HG03439 (cell line): ENCODE data around the gene GSTT2.
"Not testable (repeated sequence)": the region's sequence is repeated elsewhere in the genome, so short reads cannot be mapped to it uniquely, and the experiment has no call there.

Experiments
- ATAC-seq: cut with Tn5 transposase; IDR thresholded peaks from one replicate; pipeline ENCODE4 v1.9.1; 2021; ENCODE audit warnings: mild to moderate bottlenecking, moderate library complexity; ENCODE audit not compliant: unreplicated experiment

GSTT2 gene

DNA sequence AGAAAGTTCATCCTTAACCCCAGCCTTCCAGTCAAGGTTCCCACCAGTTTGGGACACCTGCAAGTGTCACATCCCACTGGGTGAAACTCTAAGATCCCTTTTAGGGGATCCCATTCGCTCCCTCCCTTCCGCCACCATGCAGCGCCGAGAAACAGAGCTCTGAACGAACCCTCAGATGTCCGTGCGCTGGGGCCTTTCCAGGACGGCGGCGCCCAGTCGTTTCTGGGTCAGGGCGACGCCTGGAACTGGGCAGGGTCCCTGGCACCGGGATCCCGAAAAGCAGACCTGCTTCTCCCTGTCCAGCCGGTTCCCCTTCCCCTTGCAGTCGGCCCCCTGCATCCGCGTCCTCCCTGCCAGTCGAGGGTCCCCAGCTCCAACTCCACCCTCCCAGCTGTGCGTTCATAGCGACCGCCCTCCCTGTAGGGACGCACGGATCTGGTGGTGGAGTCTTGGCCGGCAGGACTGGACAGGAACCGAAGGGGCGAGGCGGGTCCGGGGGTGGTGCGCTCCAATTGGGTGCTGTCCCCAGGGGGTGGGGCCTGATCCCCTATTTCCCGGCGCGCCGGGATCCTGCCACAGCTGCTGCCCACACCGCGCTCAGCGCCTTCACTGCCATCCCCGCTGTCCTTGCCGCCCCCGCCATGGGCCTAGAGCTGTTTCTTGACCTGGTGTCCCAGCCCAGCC lies at the start of gene GSTT2:
Gene GSTT2, plus strand, starts transcription at position 578 of the 684 bp plus-strand sequence.
- not testable (repeated sequence) for ATAC-seq

DNA sequence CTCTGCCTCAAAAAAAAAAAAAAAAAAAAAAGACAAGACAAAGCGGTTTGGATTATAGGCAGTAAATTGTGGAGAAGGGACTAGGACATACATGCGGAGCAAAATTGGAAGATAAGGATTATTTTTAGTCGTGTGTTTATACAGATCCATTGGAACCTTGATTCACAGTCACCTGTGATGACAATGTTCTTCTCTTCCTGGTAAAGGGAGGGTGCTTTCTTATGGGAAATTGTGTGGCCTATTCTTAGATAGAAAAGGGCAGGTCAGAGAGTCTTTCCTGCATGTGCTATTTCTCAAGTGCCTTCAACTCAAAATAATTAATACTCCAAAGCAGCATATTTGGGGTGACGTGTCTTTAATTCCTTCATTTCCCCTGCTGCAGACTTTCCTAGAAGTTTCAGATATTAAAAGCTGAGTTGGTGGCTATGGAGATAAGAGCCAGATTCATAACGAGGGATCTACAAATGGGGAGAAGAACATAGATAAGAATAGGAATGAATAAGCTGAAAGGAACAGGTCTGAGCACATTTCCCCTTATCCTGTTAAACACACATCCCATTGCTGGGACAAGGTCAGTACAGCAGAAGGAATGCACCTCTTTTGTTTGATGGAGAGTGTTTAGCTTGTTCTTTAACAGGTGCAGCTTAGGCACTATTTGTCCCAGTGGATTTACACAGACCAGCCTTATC lies 41.5 kb upstream of the GSTT2 start:
- ATAC-seq = no peak

DNA sequence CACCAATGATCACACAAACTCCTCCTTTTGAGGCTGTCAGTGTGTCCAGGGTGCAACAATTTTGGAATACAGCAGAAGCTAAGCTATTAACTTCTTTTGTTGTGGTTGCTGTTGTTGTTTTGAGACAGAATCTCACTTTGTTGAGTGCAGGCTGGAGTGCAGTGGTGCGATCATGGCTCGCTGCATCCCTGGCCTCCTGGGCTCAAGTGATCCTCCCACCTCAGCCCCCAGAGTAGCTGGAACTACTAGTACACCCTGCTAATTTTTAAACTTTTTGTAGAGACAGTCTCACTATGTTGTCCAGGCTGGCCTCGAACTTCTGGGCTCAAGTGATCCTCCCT lies 40.9 kb upstream of the GSTT2 start:
- ATAC-seq = no peak

DNA sequence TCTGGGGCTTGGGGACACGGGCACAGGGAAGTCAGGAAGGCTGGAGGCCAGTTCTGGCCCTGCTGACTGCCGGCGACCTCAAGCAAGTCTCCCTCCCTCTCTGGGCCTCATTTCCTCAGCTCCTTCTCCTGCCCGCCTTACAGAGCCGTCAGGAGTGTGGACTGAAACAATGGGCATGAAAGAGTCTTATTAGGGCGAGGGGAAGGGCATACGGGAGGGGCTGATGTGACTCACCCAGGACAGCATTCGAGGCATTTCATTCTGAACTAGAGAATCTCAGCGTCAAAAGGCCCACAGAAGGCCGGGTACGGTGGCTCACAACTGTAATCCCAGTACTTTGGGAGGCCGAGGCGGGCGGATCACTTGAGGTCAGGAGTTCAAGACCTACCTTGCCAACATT lies 39.8 kb upstream of the GSTT2 start:
- not testable (repeated sequence) for ATAC-seq

DNA sequence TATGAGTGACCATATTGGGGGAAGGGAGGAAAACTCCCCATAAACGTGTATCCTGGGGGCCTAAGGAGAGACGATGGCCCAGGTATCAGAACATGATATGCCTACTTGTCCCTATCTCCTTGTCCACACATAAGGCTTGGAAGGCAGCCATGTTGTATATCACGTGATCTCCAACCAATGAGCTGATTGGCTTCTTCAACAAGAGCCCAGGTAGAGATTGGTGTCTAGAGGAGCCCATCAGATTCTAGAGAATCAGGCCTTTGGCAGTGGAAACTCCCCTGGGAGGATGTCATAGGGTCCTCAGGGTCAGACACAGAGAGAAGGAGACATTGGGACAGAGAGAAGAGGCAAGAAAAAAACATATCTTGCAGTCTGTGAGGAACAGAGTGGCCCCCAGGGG lies 32.5 kb upstream of the GSTT2 start:
- ATAC-seq = not testable (repeated sequence)

DNA sequence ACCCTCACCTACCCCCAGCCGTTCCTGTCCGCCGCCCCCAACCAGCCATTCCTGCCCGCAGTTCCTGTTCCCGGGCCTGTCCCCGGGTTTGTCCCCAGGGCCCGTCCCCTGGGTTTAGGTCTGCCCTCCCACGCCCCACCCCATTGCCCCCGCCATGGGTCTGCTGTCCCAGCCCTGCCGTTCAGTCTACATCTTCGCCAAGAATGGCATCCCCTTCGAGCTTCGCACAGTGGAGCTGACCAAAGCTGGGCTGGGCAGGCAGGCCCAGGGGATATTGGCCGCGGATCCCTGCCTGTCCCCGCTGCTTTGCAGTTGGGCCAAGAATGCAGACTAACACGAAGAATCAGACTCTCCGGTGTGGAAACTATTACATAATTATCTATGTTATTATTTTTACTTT lies 30.2 kb upstream of the GSTT2 start:
- ATAC-seq = not testable (repeated sequence)

DNA sequence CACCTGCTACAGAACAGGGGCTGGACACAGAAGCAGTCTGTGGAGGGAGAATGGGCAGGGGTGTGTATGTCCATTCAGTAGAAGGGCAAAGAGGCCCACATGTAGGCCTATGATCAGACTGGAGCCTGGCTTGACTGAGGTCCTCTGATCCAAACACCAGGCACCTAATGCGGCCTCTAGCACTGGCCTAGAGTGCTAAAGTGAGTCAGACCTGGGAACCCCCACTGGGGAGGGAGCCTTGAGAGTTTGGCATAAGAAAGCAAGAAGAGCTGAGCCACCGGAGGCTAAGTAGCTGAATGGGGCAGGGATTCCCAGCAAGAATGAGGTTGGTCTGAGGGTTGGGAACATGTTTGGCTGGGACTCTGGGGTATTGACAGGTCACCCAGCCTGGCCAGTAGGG lies 28.6 kb upstream of the GSTT2 start:
- ATAC-seq = not testable (repeated sequence)

DNA sequence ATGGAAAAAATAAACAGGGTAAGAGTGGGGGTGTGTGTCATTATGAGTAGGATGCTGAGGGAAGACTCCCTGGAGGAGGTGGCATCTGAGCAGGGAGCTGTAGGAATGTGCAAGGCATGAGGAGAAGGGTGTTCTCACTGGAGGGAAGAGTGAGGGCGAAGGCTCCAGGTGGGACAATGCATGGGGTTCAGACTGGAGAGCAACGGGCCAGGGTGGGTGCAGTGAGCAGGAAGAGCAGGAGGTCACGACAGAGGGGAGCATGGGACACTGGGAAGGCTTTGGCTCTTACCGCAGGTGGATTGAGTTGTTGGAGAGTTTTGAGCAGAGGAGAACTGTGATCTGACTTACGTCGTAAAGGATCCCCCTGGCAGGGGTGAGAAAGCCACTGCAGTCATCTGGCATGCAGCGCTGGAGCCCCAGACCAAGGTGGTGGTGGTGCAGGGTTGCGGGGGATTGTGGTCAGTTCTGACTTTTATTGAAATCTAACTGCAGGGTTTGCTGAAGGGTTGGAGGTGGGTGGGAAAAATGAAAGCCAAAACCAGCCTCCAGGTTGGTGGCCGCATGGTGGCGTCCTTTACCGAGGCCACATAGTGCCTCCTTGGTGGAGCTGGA lies 27.0 kb upstream of the GSTT2 start:
- ATAC-seq = not testable (repeated sequence)

DNA sequence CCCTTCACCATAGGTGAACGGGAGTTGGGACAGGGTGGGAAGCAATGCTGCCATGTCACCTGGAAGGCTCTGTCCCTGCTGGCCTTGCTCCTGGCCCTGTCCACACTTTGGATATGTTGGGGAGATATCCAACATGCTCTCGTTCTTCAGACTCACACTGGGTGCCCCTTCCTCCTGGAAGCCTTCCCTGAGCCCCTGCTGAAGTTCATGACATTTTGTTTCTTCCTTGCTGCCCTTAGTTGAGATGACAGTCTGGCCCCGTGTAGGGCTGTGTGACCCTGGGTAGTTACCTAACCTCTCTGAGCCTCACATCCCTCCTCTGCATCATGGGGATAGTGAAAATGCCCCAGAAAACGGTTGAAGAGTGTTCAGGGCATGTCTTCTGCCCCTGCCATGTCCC lies 26.4 kb upstream of the GSTT2 start:
- ATAC-seq = not testable (repeated sequence)

DNA sequence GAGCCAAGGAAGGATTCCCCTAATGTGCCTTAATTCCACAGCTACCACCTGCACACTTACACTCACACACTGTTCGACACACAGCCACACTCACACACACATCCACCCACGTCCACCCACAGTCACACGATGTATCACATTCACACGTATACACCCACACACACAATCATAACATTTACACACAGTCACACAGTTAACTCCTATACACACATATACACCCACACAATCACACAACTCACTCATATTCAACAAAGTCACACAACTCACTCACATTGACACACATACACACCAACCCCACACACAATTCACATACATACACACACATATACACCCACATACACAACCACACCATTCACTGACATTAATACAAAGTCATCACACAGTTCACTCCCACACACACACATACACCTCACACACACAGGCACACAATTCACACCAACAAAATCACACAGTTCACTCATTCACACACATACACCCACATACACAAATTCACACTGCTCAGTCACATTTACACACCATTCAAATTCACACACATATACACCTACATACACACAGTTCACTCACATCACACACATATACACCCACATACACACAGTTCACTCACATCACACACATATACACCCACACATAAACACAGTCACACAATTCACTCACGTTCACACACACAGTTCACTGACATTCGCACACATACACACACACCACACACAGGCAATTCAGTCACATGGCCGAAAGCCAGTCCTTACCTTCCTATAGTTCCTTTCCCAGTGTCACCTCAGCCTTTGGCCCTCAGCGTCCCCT lies 25.5 kb upstream of the GSTT2 start:
- not testable (repeated sequence) for ATAC-seq

DNA sequence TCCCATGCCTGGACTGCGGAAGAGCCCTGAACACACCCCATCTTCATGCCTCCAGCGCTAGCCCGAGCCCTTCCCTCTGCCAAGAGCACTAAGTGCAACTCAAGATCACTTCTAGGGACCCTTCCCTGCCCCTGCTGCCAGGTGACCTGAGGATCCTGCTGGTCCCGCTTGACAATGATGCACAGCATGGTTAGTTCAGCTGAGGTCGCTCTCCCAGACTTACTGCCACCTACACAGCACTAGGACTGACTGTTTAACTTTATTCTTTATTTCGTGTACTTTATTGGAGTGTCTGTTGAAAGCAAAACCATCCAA lies 25.0 kb upstream of the GSTT2 start:
- ATAC-seq = not testable (repeated sequence)

DNA sequence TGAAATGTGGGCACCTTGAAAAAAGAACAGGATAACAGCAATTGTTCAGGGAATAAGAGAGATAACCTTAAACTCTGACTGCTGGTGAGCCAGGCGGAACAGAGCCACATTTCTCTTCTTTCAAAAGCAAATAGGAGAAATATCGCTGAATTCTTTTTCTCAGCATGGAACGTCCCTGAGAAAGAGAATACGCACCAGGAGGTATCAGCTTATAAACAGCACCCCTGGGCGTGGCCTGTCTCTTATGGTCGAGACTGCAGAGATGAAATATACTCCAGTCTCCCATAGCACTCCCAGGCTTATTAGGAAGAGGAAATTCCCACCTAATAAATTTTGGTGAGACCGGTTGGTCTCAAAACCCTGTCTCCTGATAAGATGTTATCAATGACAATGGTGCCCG lies 24.0 kb upstream of the GSTT2 start:
- not testable (repeated sequence) for ATAC-seq

DNA sequence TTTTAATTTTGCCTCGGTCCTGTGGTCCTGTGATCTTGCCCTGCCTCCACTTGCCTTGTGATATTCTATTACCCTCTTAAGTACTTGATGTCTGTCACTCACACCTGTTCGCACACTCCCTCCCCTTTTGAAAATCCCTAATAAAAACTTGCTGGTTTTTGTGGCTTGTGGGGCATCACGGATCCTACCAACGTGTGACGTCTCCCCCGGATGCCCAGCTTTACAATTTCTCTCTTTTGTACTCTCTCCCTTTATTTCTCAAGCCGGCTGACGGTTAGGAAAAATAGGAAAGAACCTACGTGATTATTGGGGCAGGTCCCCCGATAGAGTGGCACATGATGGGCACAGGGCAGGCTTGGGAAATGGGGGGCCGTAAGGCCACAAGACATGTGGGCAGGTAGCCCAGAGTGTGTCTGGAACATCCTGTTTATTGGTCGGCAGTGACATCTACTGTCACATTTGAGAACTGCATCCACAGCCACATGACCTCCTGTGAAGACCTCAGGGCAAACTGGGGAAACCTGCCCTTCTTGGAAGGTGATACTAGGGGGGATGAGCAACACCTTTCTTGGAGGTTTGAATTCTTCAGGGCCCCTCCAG lies 23.5 kb upstream of the GSTT2 start:
- ATAC-seq = peak; percentile 59

DNA sequence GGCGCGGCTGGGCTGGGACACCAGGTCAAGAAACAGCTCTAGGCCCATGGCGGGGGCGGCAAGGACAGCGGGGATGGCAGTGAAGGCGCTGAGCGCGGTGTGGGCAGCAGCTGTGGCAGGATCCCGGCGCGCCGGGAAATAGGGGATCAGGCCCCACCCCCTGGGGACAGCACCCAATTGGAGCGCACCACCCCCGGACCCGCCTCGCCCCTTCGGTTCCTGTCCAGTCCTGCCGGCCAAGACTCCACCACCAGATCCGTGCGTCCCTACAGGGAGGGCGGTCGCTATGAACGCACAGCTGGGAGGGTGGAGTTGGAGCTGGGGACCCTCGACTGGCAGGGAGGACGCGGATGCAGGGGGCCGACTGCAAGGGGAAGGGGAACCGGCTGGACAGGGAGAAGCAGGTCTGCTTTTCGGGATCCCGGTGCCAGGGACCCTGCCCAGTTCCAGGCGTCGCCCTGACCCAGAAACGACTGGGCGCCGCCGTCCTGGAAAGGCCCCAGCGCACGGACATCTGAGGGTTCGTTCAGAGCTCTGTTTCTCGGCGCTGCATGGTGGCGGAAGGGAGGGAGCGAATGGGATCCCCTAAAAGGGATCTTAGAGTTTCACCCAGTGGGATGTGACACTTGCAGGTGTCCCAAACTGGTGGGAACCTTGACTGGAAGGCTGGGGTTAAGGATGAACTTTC lies 18.7 kb upstream of the GSTT2 start, which contains the start of gene GSTT2B:
Gene GSTT2B, minus strand, starts transcription at position 112 of the 688 bp plus-strand sequence. Its CDS starts 64 bp downstream, at position 48.
- not testable (repeated sequence) for ATAC-seq

DNA sequence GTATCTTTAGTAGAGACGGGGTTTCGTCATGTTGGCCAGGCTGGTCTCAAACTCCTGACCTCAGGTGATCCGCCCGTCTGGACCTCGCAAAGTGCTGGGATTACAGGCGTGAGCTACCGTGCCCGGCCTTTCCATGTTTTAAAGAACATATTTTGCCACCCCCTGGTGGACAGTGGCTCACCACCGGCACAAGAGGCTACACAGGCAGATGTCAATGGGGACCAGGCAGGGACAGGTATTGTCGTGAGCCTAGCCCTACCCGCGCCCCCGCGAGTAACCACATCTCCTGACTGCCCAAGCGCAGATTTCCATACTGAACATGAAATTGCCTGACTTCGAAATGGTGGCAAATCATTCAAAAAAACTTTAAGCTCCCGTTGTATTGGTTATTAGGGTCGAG lies 13.8 kb upstream of the GSTT2 start:
- peak; percentile 34 for ATAC-seq

DNA sequence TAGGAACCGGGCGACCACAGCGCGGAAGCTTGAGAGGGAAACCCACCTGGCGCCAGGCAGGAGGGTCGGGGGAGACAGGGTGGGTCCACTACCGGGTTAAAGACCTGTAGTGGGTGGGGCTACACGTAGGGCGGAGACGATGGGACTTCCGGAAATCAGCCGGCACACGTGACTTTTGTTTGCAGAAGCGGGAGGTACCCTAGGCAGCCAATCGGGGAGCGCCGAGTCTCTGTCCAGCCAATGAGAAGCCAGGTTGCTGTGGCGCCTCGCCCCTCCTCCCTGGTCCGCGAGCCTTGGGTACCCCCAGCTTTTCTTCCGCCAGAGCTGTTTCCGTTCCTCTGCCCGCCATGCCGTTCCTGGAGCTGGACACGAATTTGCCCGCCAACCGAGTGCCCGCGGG lies 13.4 kb upstream of the GSTT2 start, which contains the start of gene DDTL:
Gene DDTL, plus strand, starts transcription at position 321 of the 400 bp plus-strand sequence. Its CDS starts 27 bp downstream, at position 348.
- peak; percentile 91 for ATAC-seq

DNA sequence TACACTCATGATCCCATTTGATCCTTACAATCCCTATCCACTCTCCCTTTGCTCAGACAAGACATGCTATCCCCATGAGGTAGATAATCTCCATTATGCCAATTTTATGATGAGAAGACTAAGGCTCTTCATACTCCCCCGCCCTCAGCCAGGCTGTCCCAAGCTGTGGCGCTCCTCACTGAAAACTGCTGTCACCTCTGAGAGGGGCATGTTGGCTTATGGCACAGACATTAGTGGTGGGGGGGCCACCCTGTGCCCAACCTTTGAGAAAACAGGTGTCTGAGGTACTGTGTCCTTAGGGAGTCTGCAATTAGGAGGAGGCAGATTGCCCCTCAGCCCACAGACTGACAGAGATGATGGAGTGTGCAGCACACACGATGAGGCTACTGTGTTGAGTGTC lies 10.9 kb upstream of the GSTT2 start:
- ATAC-seq = no peak

DNA sequence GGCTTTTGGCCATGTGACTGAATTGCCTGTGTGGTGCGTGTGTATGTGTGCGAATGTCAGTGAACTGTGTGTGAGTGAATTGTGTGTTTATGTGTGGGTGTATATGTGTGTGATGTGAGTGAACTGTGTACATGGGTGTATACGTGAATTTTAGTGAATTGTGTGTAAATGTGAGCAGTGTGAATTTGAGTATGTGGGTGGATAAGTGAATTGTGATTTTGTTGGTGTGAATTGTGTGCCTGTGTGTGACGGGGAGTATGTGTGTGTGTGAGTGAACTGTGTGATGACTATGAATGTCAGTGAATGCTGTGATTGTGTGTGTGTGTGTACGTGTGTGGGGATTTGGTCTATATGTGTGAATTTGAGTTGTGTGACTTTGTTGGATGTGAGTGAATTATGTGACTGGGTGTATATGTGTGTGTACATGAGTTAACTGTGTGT lies 9.7 kb upstream of the GSTT2 start:
- ATAC-seq = no peak

DNA sequence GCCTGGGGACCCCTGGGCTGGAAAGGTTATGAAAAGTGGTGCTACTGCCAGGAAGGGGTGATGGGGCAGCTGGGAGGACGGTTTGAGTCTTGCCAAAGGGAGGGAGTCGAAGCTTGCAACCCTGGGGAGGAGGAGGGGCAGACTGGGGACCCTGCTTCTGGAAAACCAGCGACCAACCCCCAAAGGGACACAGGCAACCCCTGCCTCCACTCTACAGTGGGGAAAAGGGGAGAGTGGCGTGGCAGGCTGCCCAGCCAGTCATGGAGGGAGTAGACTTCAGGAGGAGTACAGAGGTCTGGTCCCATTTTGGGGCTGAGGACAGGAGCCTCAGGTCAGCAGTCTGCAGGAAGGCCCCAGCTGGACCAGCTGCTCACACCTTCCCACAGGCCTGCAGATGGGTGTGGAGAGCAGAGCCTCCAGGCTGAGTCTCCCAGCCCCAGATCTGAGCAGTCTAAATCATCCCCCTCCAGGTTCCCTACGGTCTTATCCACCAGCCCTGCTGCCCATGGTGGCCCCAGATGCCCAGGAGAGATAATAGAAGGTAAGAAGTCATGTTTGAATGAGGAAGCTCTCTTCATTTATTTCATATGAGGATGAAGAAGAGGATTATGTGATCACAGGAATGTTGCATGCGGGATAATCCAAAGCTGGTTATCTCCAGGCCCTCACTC lies 9.0 kb upstream of the GSTT2 start:
- no peak for ATAC-seq

DNA sequence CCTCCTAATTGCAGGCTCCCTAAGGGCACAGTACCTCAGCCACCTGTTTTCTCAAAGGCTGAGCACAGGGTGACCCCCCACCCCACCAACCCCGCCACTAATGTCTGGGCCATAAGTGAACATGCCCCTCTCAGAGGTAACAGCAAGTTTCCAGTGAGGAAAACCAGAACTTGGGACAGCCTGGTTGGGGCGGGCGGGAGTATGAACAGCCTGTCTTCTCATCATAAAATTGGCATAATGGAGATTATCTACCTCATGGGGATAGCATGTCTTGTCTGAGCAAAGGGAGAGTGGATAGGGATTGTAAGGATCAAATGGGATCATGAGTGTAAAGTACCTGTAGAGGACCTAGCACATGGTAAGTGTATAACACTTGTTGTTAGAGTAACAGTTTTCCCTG lies 8.0 kb upstream of the GSTT2 start:
- ATAC-seq = not testable (repeated sequence)
